HG03460 (cell line): ENCODE data around the gene PPFIBP2.

Experiments used
- ATAC-seq: cut with Tn5 transposase; IDR thresholded peaks from one replicate; pipeline ENCODE4 v1.9.1; 2021; ENCODE audit not compliant: unreplicated experiment

Gene PPFIBP2

GRCh38 chr11:7621090-7621489 lies 107.3 kb downstream of the PPFIBP2 start:
- no peak for ATAC-seq

GRCh38 chr11:7621554-7621953 lies 107.8 kb downstream of the PPFIBP2 start:
- no peak for ATAC-seq

GRCh38 chr11:7622721-7623120 lies 108.9 kb downstream of the PPFIBP2 start:
- ATAC-seq = no peak

- no peak for ATAC-seq
Observed at GRCh38 chr11:7628660-7629059, 114.9 kb downstream of the PPFIBP2 start.

GRCh38 chr11:7630002-7630401 lies 116.2 kb downstream of the PPFIBP2 start:
- ATAC-seq = no peak

- no peak for ATAC-seq
Observed at GRCh38 chr11:7632211-7632610, 118.4 kb downstream of the PPFIBP2 start.

- ATAC-seq = no peak
Observed at GRCh38 chr11:7635137-7635536, 121.3 kb downstream of the PPFIBP2 start.

- no peak for ATAC-seq
Observed at GRCh38 chr11:7635708-7636107, 121.9 kb downstream of the PPFIBP2 start.

GRCh38 chr11:7636350-7636749 lies 122.6 kb downstream of the PPFIBP2 start:
- no peak for ATAC-seq

- no peak for ATAC-seq
Observed at GRCh38 chr11:7637447-7638157, 123.8 kb downstream of the PPFIBP2 start.

- no peak for ATAC-seq
Observed at GRCh38 chr11:7638710-7639642, 125.2 kb downstream of the PPFIBP2 start.

- ATAC-seq = no peak
Observed at GRCh38 chr11:7639643-7640025, 125.8 kb downstream of the PPFIBP2 start.

- no peak for ATAC-seq
Observed at GRCh38 chr11:7640816-7641215, 127.0 kb downstream of the PPFIBP2 start.

- ATAC-seq = no peak
Observed at GRCh38 chr11:7642747-7643146, 128.9 kb downstream of the PPFIBP2 start.

GRCh38 chr11:7643314-7643713 lies 129.5 kb downstream of the PPFIBP2 start:
- no peak for ATAC-seq

GRCh38 chr11:7645206-7645605 lies 131.4 kb downstream of the PPFIBP2 start:
- ATAC-seq = no peak

GRCh38 chr11:7646866-7647265 lies 133.1 kb downstream of the PPFIBP2 start:
- no peak for ATAC-seq

- ATAC-seq = no peak
Observed at GRCh38 chr11:7648264-7648663, 134.5 kb downstream of the PPFIBP2 start.

GRCh38 chr11:7651140-7651551 lies 137.3 kb downstream of the PPFIBP2 start:
- no peak for ATAC-seq

- no peak for ATAC-seq
Observed at GRCh38 chr11:7651700-7652099, 137.9 kb downstream of the PPFIBP2 start.

GRCh38 chr11:7654195-7654705 lies 140.5 kb downstream of the PPFIBP2 start:
- no peak for ATAC-seq
